H1 (cell line): ENCODE data around the gene LYAR. TPM values are rescaled to one million over a fixed set of nuclear protein-coding genes. Genes with fewer than 3 reads are reported as not detected.

ENCODE experiments used
- CTCF ChIA-PET: fragments of 300-600 bp; sonication (Branson Sonifier 250); formaldehyde crosslinking; loops from one replicate; lab custom pipeline; 2021; ENCODE audit not compliant: partially characterized antibody; lab: Charles Lee
- POLR2A ChIA-PET: fragments of 300-600 bp; sonication (Branson Sonifier 250); formaldehyde crosslinking; loops from one replicate; lab custom pipeline; 2021; ENCODE audit warnings: inconsistent platforms; ENCODE audit not compliant: partially characterized antibody; lab: Charles Lee
- DNase-seq, 2 experiments: peaks; one replicate each; pipeline versions ENCODE4 v3.0.0 to v3.0.0-alpha.2; 2010 to 2022; ENCODE audit warnings: low spot score in 2 of 2, low read depth in 1 of 2, mixed read lengths in 1 of 2
- FAIRE-seq: peaks from 2 replicates; lab custom pipeline; 2011; peaks lifted over from hg19 to GRCh38; lab: Jason Lieb, UNC
- H2AFZ ChIP-seq: 2 replicates; pipeline ENCODE4 v1.8.1; 2012; ENCODE audit warnings: low read length, inconsistent platforms
- H2AK5ac ChIP-seq: 2 replicates; pipeline ENCODE4 v1.6.1; 2013; ENCODE audit warnings: low read depth, low read length
- H2BK120ac ChIP-seq: replicated peaks from 2 replicates; pipeline ENCODE3; 2013; ENCODE audit warnings: low read depth, low read length, inconsistent platforms
- H2BK12ac ChIP-seq: 2 replicates; pipeline ENCODE4 v1.6.1; 2013; ENCODE audit warnings: low read depth, low read length
- H2BK15ac ChIP-seq: 2 replicates; pipeline ENCODE4 v1.6.1; 2013; ENCODE audit warnings: low read length
- H2BK20ac ChIP-seq: 2 replicates; pipeline ENCODE4 v1.6.1; 2013; ENCODE audit warnings: low read length
- H2BK5ac ChIP-seq: 2 replicates; pipeline ENCODE4 v1.6.1; 2013; ENCODE audit warnings: low read depth, low read length
- H3K14ac ChIP-seq: 2 replicates; pipeline ENCODE4 v1.6.1; 2013; ENCODE audit warnings: inconsistent platforms; ENCODE audit not compliant: insufficient read length
- H3K18ac ChIP-seq: 2 replicates; pipeline ENCODE4 v1.6.1; 2013; ENCODE audit warnings: low read length; ENCODE audit errors: extremely low read depth
- H3K23ac ChIP-seq: 2 replicates; pipeline ENCODE4 v1.6.1; 2013; ENCODE audit warnings: inconsistent platforms; ENCODE audit not compliant: insufficient read length
- H3K23me2 ChIP-seq: 2 replicates; pipeline ENCODE4 v1.6.1; 2013; ENCODE audit warnings: low read depth, low read length
- H3K27ac ChIP-seq: 2 replicates; pipeline ENCODE4 v1.6.1; 2011; ENCODE audit warnings: low read depth, low read length, inconsistent platforms
- H3K27me3 ChIP-seq, 4 experiments: replicated peaks in 1 of 4; 1 replicate in 1 of 4; 2 replicates in 3 of 4; pipeline versions ENCODE4 v1.6.1 to v1.8.1; 2011 to 2013; ENCODE audit warnings: low read length in 3 of 4, mild to moderate bottlenecking in 3 of 4, inconsistent platforms in 2 of 4, mixed read lengths in 2 of 4, moderate library complexity in 1 of 4; ENCODE audit not compliant: control insufficient read depth in 3 of 4, insufficient read depth in 3 of 4; ENCODE audit errors: extremely low read depth in 1 of 4
- H3K36me3 ChIP-seq, 4 experiments: 2 replicates each; pipeline versions ENCODE4 v1.6.1 to v1.8.1; 2011 to 2013; ENCODE audit warnings: mild to moderate bottlenecking in 4 of 4, low read length in 3 of 4, moderate library complexity in 2 of 4, control low read depth in 1 of 4, inconsistent platforms in 1 of 4; ENCODE audit not compliant: insufficient read depth in 4 of 4, control insufficient read depth in 2 of 4
- H3K4ac ChIP-seq: replicated peaks from 2 replicates; pipeline ENCODE3; 2013; ENCODE audit warnings: low read length, low read depth, mixed read lengths, inconsistent platforms; ENCODE audit not compliant: insufficient read length
- H3K4me1 ChIP-seq, 4 experiments: replicated peaks in 1 of 4; 1 replicate in 1 of 4; 2 replicates in 3 of 4; pipeline versions ENCODE4 v1.6.1 to v1.8.1; 2011 to 2013; ENCODE audit warnings: low read length in 3 of 4, inconsistent platforms in 2 of 4, mixed read lengths in 1 of 4; ENCODE audit not compliant: insufficient read depth in 4 of 4, control insufficient read depth in 3 of 4
- H3K4me2 ChIP-seq, 2 experiments: 2 replicates each; pipeline versions ENCODE4 v1.6.1 to v1.8.1; 2011 to 2013; ENCODE audit warnings: low read depth in 2 of 2, low read length in 2 of 2, control low read depth in 1 of 2, inconsistent platforms in 1 of 2, mild to moderate bottlenecking in 1 of 2; ENCODE audit not compliant: insufficient read depth in 1 of 2
- H3K4me3 ChIP-seq, 4 experiments: fragments of 200-600, 300-600 bp in 1 of 4; sonication (generic), shearing (Covaris generic), sonication (Bioruptor Twin) in 1 of 4; 2 replicates each; pipeline versions ENCODE4 v1.5.1 to v1.8.1; 2011 to 2016; ENCODE audit warnings: low read length in 4 of 4, low read depth in 3 of 4, control low read depth in 2 of 4, inconsistent platforms in 2 of 4, mild to moderate bottlenecking in 2 of 4, mixed read lengths in 1 of 4, moderate library complexity in 1 of 4; ENCODE audit not compliant: insufficient read depth in 2 of 4; ENCODE audit errors: extremely low read depth in 1 of 4
- H3K56ac ChIP-seq: replicated peaks from 2 replicates; pipeline ENCODE3; 2013; ENCODE audit warnings: low read depth, mild to moderate bottlenecking, mixed read lengths, low read length, inconsistent platforms; ENCODE audit not compliant: insufficient read length
- H3K79me1 ChIP-seq: 2 replicates; pipeline ENCODE4 v1.6.1; 2013; ENCODE audit warnings: low read depth, low read length, control low read depth
- H3K79me2 ChIP-seq, 2 experiments: 2 replicates each; pipeline versions ENCODE4 v1.6.1 to v1.8.1; 2012 to 2013; ENCODE audit warnings: low read length in 2 of 2, mild to moderate bottlenecking in 2 of 2, inconsistent platforms in 1 of 2; ENCODE audit not compliant: insufficient read depth in 2 of 2, control insufficient read depth in 1 of 2
- H3K9ac ChIP-seq, 4 experiments: replicated peaks in 1 of 4; 1 replicate in 1 of 4; 2 replicates in 3 of 4; pipeline versions ENCODE4 v1.6.1 to v1.8.1; 2011 to 2013; ENCODE audit warnings: low read depth in 3 of 4, low read length in 3 of 4, control low read depth in 2 of 4, mild to moderate bottlenecking in 2 of 4, moderate library complexity in 2 of 4, inconsistent platforms in 1 of 4; ENCODE audit errors: extremely low read depth in 1 of 4
- H3K9me3 ChIP-seq, 2 experiments: 2 replicates each; pipeline versions ENCODE4 v1.6.1 to v1.8.1; 2012 to 2013; ENCODE audit warnings: mild to moderate bottlenecking in 2 of 2, moderate library complexity in 2 of 2, control low read depth in 1 of 2, inconsistent platforms in 1 of 2, low read depth in 1 of 2, low read length in 1 of 2, mixed read lengths in 1 of 2; ENCODE audit not compliant: insufficient read depth in 2 of 2
- H4K20me1 ChIP-seq, 2 experiments: replicated peaks in 1 of 2; 2 replicates each; pipeline versions ENCODE3 to v1.8.1; 2011 to 2013; ENCODE audit warnings: inconsistent platforms in 2 of 2, low read length in 2 of 2, mild to moderate bottlenecking in 1 of 2; ENCODE audit not compliant: insufficient read depth in 2 of 2, control insufficient read depth in 1 of 2
- H4K5ac ChIP-seq: 2 replicates; pipeline ENCODE4 v1.6.1; 2013; ENCODE audit warnings: low read length, low read depth, mixed read lengths, inconsistent platforms; ENCODE audit not compliant: insufficient read length
- H4K8ac ChIP-seq: 2 replicates; pipeline ENCODE4 v1.8.0; 2013; ENCODE audit warnings: mild to moderate bottlenecking, moderate library complexity, low read length, inconsistent platforms; ENCODE audit not compliant: insufficient read depth; ENCODE audit errors: extremely low read depth
- H4K91ac ChIP-seq: replicated peaks from 2 replicates; pipeline ENCODE3; 2013; ENCODE audit warnings: low read length, mixed read lengths, inconsistent platforms; ENCODE audit not compliant: insufficient read length
- ASH2L ChIP-seq: fragments of 200-600, 300-600 bp; sonication (generic); IDR thresholded peaks from one replicate; pipeline ENCODE4 v1.7.1; 2017; ENCODE audit warnings: low read length
- BCL11A ChIP-seq, 2 experiments: IDR thresholded peaks; one replicate each; pipeline ENCODE4 v1.6.1; 2011; ENCODE audit warnings: low read depth in 2 of 2, low read length in 2 of 2, mild to moderate bottlenecking in 2 of 2
- CREB1 ChIP-seq: IDR thresholded peaks from 2 replicates; pipeline ENCODE4 v1.6.1; 2012; ENCODE audit warnings: inconsistent platforms
- FOSL1 ChIP-seq: IDR thresholded peaks from 2 replicates; pipeline ENCODE4 v1.6.1; 2011; ENCODE audit warnings: mild to moderate bottlenecking, low read depth, low read length, moderate library complexity; ENCODE audit not compliant: insufficient read depth
- GTF2F1 ChIP-seq: IDR thresholded peaks from 2 replicates; pipeline ENCODE4 v1.6.1; 2012; ENCODE audit warnings: low read depth, low read length, improper control_type of control experiment, borderline replicate concordance
- HDAC2 ChIP-seq, 2 experiments: fragments of 300-600 bp in 1 of 2; sonication (generic) in 1 of 2; IDR thresholded peaks; 2 replicates each; pipeline ENCODE4 v1.6.1; 2011 to 2012; ENCODE audit warnings: low read depth in 2 of 2, low read length in 2 of 2, mild to moderate bottlenecking in 2 of 2, moderate library complexity in 2 of 2, borderline replicate concordance in 1 of 2, inconsistent platforms in 1 of 2
- NANOG ChIP-seq: IDR thresholded peaks from 2 replicates; pipeline ENCODE4 v1.6.1; 2011; ENCODE audit warnings: low read length, low read depth, mild to moderate bottlenecking, inconsistent platforms; ENCODE audit not compliant: insufficient read depth, poor library complexity, severe bottlenecking
- RNF2 ChIP-seq: fragments of 200-900, 300-1000 bp; sonication (generic); IDR thresholded peaks from 2 replicates; pipeline ENCODE4 v1.7.1; 2016; ENCODE audit warnings: borderline replicate concordance, low read depth, mild to moderate bottlenecking, antibody characterized with exemption, low read length; ENCODE audit not compliant: poor library complexity, severe bottlenecking; ENCODE audit errors: missing control alignments
- RXRA ChIP-seq: IDR thresholded peaks from 2 replicates; pipeline ENCODE4 v1.6.1; 2011; ENCODE audit warnings: low read depth, mild to moderate bottlenecking, low read length, moderate library complexity; ENCODE audit not compliant: insufficient read depth
- SIN3A ChIP-seq, 2 experiments: IDR thresholded peaks in 1 of 2; conservative IDR thresholded peaks in 1 of 2; 2 replicates each; pipeline ENCODE4 v1.6.1; 2011 to 2012; ENCODE audit warnings: low read length in 2 of 2, improper control_type of control experiment in 1 of 2, low read depth in 1 of 2, mild to moderate bottlenecking in 1 of 2
- SIX5 ChIP-seq: IDR thresholded peaks from 2 replicates; pipeline ENCODE4 v1.6.1; 2011; ENCODE audit warnings: mild to moderate bottlenecking, low read depth, low read length
- TAF1 ChIP-seq: IDR thresholded peaks from 2 replicates; pipeline ENCODE4 v1.6.1; 2011; ENCODE audit warnings: mild to moderate bottlenecking, low read depth, low read length
- TCF12 ChIP-seq: IDR thresholded peaks from 2 replicates; pipeline ENCODE4 v1.6.1; 2011; ENCODE audit warnings: low read depth, mild to moderate bottlenecking, low read length
- ZNF274 ChIP-seq: IDR thresholded peaks from 2 replicates; pipeline ENCODE4 v1.7.0; 2012; ENCODE audit warnings: low read length, borderline replicate concordance; ENCODE audit errors: extremely low read depth
- WGBS, 2 experiments: shearing (Covaris generic) in 1 of 2; methylation state at CpG; one replicate each; pipeline versions ENCODE4 v1.1.6 to v1.1.7; 2013 to 2015; ENCODE audit warnings: low lambda C conversion rate in 2 of 2, mixed read lengths in 2 of 2, inconsistent platforms in 1 of 2, low coverage in 1 of 2, missing lambda C conversion rate in 1 of 2; ENCODE audit not compliant: insufficient replicate concordance in 2 of 2, insufficient coverage in 1 of 2, insufficient read length in 1 of 2; ENCODE audit errors: extremely low coverage in 1 of 2, missing lambda C conversion rate in 1 of 2; 5-methylcytosine and 5-hydroxymethylcytosine counted together
- polyA plus RNA-seq, 7 experiments: library from polyadenylated mRNA; depleted of rRNA in 3 of 7; stranded (reverse) in 5 of 7; unstranded in 2 of 7; fragments of >200 nt in 5 of 7; fragments of 200-250 nt in 2 of 7; gene quantifications; 1 replicate in 5 of 7; 2 replicates in 1 of 7; 4 replicates in 1 of 7; pipeline versions ENCODE4 v1.2.1 to v1.2.3, GENCODE V29; 2011 to 2013; ENCODE audit warnings: missing spikeins in 2 of 7, mixed read lengths in 2 of 7
- total RNA-seq: library from RNA; stranded (reverse); fragmentation: NEBNext Ultra II Directional; extraction: Animal tissue kit (Norgen Biotek cat#: 25700); gene quantifications from 2 replicates; pipeline ENCODE4 v1.2.1, GENCODE V29; 2021

Gene LYAR
- total and polyA plus RNA-seq, 2 of the 8 experiments (the other 6 are each of a cell fraction or from before 2014, with no cell fraction given), result 6.5 to 46.9 TPM

DNA sequence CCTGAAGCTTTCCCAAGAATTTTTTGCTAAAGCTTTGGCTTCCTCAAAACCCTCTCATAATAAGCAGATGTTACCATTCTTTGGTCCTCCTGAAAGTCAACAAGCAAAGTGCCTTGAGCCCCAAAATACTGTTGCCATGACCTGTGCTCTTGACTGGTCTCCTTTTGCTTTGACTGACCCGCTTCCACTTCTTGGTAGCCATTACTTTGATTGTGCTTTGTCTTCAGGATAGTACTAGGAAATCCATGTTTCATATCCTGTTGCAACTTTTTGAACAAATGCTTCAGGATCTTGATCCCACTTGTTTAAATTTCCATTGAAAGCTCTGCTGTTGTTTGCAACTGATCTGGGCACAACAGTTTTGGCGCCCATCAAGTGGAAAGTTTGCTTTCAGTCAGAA, 56.3 kb downstream of the LYAR start:
- Histone ChIP-seq H3K56ac (no peak overlapping the region), H2BK120ac (no peak overlapping the region)
- no peak for FAIRE-seq
- no peak for TF ChIP-seq HDAC2 (IDR thresholded peaks at IDR 0.05; ENCODE audit: borderline replicate concordance in 1 of 2, low read depth in 2 of 2, low read length in 2 of 2)
- no peak for TF ChIP-seq ZNF274
- TF ChIP-seq TAF1, result no peak
- TF ChIP-seq FOSL1, result no peak
- no peak for TF ChIP-seq TCF12
- TF ChIP-seq SIX5, result no peak
- no peak for TF ChIP-seq SIN3A (conservative IDR thresholded peaks at IDR 0.05 in 1 of 2, IDR thresholded peaks at IDR 0.05 in 1 of 2; ENCODE audit: low read depth in 1 of 2, low read length in 2 of 2)
- no peak for TF ChIP-seq NANOG
- TF ChIP-seq RXRA, result no peak
- no peak for TF ChIP-seq CREB1
- no peak for TF ChIP-seq GTF2F1
- TF ChIP-seq RNF2, result no peak
- TF ChIP-seq ASH2L, result no peak
- TF ChIP-seq BCL11A (IDR thresholded peaks at IDR 0.05; ENCODE audit: low read depth in 2 of 2, low read length in 2 of 2), result no peak

More for the DNA sequence above, 56.3 kb downstream of the LYAR start:
- H3K9ac ChIP-seq, result no peak overlapping the region
- no peaks in the 10 kb centered on the region for H3K79me1 ChIP-seq
- no peak overlapping the region for H2BK5ac ChIP-seq
- 90% methylated on average over 2 of the region's 2 CpGs; no CpG with 5 or more reads in 1 of the 2 experiments for WGBS, 2 experiments
- H3K18ac ChIP-seq, result no peak overlapping the region
- no peak overlapping the region for H4K91ac ChIP-seq
- H3K36me3 ChIP-seq, result no peaks in the 10 kb centered on the region; a peak in 1 of 8 replicates
- no peaks in the 10 kb centered on the region for H4K20me1 ChIP-seq
- H3K9me3 ChIP-seq, result peaks cover 4% of the 10 kb centered on the region in 2 experiments; a peak in 1 of 4 replicates
- H3K23ac ChIP-seq, result no peak overlapping the region
- H2BK20ac ChIP-seq, result no peak overlapping the region
- DNase-seq, result no peak
- H3K23me2 ChIP-seq, result no peaks in the 10 kb centered on the region
- peaks cover 5 to 15% (median 10%) of the 10 kb centered on the region in 4 experiments; a peak in 6 of 7 replicates for H3K27me3 ChIP-seq
- no peak overlapping the region for H3K4ac ChIP-seq
- no peak overlapping the region for H3K27ac ChIP-seq
- ChIA-PET CTCF (no interaction called here), POLR2A (no interaction called here)
- no peak overlapping the region for H4K8ac ChIP-seq
- no peak overlapping the region for H3K4me3 ChIP-seq
- no peak overlapping the region for H2BK15ac ChIP-seq
- H3K79me2 ChIP-seq, result no peaks in the 10 kb centered on the region
- no peak overlapping the region for H2AFZ ChIP-seq
- H2BK12ac ChIP-seq, result no peak overlapping the region
- no peak overlapping the region for H3K14ac ChIP-seq
- H3K4me2 ChIP-seq, result no peak overlapping the region
- no peak overlapping the region for H2AK5ac ChIP-seq
- no peak overlapping the region for H4K5ac ChIP-seq
- no peaks in the 10 kb centered on the region for H3K4me1 ChIP-seq
